ENCODE measurements around the gene GDF10.

GDF10 gene

GRCh38 chr10:47296156-47296894, 3.7 kb upstream of the GDF10 start:
- no peaks in the 10 kb centered on the region for H3K9me3 Mint-ChIP-seq
- H3K4me3 Mint-ChIP-seq = no peak overlapping the region
- no peak overlapping the region for H3K27ac Mint-ChIP-seq
- peaks cover 15% of the 10 kb centered on the region for H3K4me1 Mint-ChIP-seq
- ATAC-seq (no peak), DNase-seq (no peak)
- peaks cover 37% of the 10 kb centered on the region for H3K27me3 Mint-ChIP-seq

GRCh38 chr10:47296941-47297340, 3.1 kb upstream of the GDF10 start:
- Mint-ChIP-seq H3K4me1 (peaks cover 21% of the 10 kb centered on the region), H3K27me3 (peaks cover 39% of the 10 kb centered on the region), H3K4me3 (no peak overlapping the region), H3K9me3 (no peaks in the 10 kb centered on the region), H3K27ac (no peak overlapping the region)
- no peak for ATAC-seq
- no peak for DNase-seq

- peaks cover 26% of the 10 kb centered on the region for H3K4me1 Mint-ChIP-seq
- DNase-seq (no peak), ATAC-seq (no peak)
- H3K27ac Mint-ChIP-seq = no peak overlapping the region
- H3K4me3 Mint-ChIP-seq = no peak overlapping the region
- H3K9me3 Mint-ChIP-seq = no peaks in the 10 kb centered on the region
- H3K27me3 Mint-ChIP-seq = peaks cover 39% of the 10 kb centered on the region
Observed at GRCh38 chr10:47297866-47298540, 2.0 kb upstream of the GDF10 start.

GRCh38 chr10:47298715-47299114, 1.3 kb upstream of the GDF10 start:
- H3K9me3 Mint-ChIP-seq = no peaks in the 10 kb centered on the region
- no peak overlapping the region for H3K4me3 Mint-ChIP-seq
- H3K27ac Mint-ChIP-seq = no peak overlapping the region
- DNase-seq (no peak), ATAC-seq (no peak)
- H3K4me1 Mint-ChIP-seq = peaks cover 26% of the 10 kb centered on the region
- peaks cover 39% of the 10 kb centered on the region for H3K27me3 Mint-ChIP-seq

DNA sequence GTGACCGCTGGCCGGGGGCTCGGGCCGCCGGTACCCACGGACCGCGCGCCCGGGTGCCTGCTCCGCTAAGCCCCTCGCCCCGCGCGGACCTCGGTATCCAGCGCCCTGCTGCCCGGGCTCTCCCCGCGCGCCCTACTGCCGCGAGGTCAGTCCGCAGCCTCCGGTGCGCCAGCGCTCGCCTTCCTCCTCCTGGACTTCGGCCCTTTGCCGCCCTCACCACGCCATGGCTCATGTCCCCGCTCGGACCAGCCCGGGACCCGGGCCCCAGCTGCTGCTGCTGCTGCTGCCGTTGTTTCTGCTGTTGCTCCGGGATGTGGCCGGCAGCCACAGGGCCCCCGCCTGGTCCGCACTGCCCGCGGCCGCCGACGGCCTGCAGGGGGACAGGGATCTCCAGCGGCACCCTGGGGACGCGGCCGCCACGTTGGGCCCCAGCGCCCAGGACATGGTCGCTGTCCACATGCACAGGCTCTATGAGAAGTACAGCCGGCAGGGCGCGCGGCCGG, 483 bp downstream of the GDF10 start:
- Mint-ChIP-seq H3K27ac (no peak overlapping the region), H3K27me3 (peaks cover 39% of the 10 kb centered on the region), H3K4me3 (peak overlapping the region; percentile 80 to 81), H3K9me3 (no peaks in the 10 kb centered on the region), H3K4me1 (peaks cover 31% of the 10 kb centered on the region)
- peak; percentile 41 for ATAC-seq
- DNase-seq = no peak

GRCh38 chr10:47301833-47302232, 1.8 kb downstream of the GDF10 start:
- Mint-ChIP-seq H3K27me3 (peaks cover 36% of the 10 kb centered on the region), H3K9me3 (no peaks in the 10 kb centered on the region), H3K4me1 (peaks cover 37% of the 10 kb centered on the region), H3K4me3 (no peak overlapping the region), H3K27ac (no peak overlapping the region)
- ATAC-seq = no peak
- no peak for DNase-seq

GRCh38 chr10:47303105-47303504, 3.1 kb downstream of the GDF10 start:
- ATAC-seq (no peak), DNase-seq (no peak)
- Mint-ChIP-seq H3K27ac (peak overlapping the region in 1 of 2 donors; percentile 66), H3K27me3 (peaks cover 23% of the 10 kb centered on the region), H3K4me3 (no peak overlapping the region), H3K9me3 (no peaks in the 10 kb centered on the region), H3K4me1 (peaks cover 44% of the 10 kb centered on the region)

DNA sequence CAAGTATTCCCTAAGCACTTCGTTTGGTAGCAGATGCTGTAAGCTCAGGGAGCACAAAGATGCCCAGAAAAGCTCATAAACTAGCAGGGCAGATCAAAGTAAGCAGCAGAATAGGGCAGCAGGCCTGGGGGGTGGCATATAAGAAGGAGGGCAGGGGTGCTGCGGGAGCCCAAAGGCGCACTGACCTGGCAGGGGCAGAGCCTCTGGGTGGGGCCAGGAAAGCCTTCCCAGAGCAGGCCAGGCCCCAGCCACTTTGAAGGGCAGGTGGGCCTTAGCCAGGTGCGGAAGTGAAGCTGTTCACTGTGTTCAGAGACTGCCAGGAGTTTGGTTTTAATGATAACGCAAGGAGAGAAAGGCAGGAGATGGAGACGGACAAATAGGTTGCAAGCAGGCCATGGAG, 3.9 kb downstream of the GDF10 start:
- H3K27ac Mint-ChIP-seq = no peak overlapping the region
- H3K4me1 Mint-ChIP-seq = peaks cover 44% of the 10 kb centered on the region
- H3K4me3 Mint-ChIP-seq = no peak overlapping the region
- H3K9me3 Mint-ChIP-seq = no peaks in the 10 kb centered on the region
- DNase-seq (no peak), ATAC-seq (no peak)
- H3K27me3 Mint-ChIP-seq = peaks cover 20% of the 10 kb centered on the region

GRCh38 chr10:47305566-47305965, 5.6 kb downstream of the GDF10 start:
- no peak for ATAC-seq
- Mint-ChIP-seq H3K27ac (no peak overlapping the region), H3K27me3 (peaks cover 10% of the 10 kb centered on the region), H3K4me1 (peaks cover 37% of the 10 kb centered on the region), H3K9me3 (no peaks in the 10 kb centered on the region), H3K4me3 (no peak overlapping the region)
- DNase-seq = no peak

GRCh38 chr10:47306387-47307210, 6.6 kb downstream of the GDF10 start:
- Mint-ChIP-seq H3K9me3 (no peaks in the 10 kb centered on the region), H3K4me1 (peaks cover 36% of the 10 kb centered on the region), H3K27ac (no peak overlapping the region), H3K4me3 (peak overlapping the region in 1 of 2 donors; percentile 10), H3K27me3 (no peaks in the 10 kb centered on the region)
- ATAC-seq (no peak), DNase-seq (no peak)

DNA sequence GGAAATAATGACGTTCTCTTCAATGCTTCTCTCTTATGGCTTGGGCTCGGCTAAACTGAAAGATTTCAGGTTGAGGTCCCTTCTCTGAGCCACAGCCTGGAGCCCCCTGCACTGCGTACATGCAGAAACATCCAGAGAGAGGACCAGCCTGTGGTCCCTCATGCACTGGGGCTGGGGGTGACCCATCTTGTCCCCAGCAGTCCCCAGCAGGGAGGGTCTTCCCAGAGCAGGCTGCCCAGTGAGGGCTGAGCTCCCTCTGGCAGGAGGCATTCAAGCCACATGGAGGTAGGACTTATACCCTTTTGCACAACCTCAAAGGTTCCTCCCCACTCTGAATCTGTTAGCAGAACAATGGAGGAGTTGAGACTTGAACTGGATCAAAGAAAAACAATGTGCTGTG, 7.4 kb downstream of the GDF10 start:
- ATAC-seq = no peak
- no peak for DNase-seq
- Mint-ChIP-seq H3K4me1 (peaks cover 36% of the 10 kb centered on the region), H3K9me3 (no peaks in the 10 kb centered on the region), H3K27ac (no peak overlapping the region), H3K27me3 (no peaks in the 10 kb centered on the region), H3K4me3 (no peak overlapping the region)

GRCh38 chr10:47308775-47309174, 8.8 kb downstream of the GDF10 start:
- ATAC-seq (no peak), DNase-seq (no peak)
- no peak overlapping the region for H3K4me3 Mint-ChIP-seq
- H3K4me1 Mint-ChIP-seq = peaks cover 36% of the 10 kb centered on the region
- H3K9me3 Mint-ChIP-seq = no peaks in the 10 kb centered on the region
- no peaks in the 10 kb centered on the region for H3K27me3 Mint-ChIP-seq
- H3K27ac Mint-ChIP-seq = no peak overlapping the region

DNA sequence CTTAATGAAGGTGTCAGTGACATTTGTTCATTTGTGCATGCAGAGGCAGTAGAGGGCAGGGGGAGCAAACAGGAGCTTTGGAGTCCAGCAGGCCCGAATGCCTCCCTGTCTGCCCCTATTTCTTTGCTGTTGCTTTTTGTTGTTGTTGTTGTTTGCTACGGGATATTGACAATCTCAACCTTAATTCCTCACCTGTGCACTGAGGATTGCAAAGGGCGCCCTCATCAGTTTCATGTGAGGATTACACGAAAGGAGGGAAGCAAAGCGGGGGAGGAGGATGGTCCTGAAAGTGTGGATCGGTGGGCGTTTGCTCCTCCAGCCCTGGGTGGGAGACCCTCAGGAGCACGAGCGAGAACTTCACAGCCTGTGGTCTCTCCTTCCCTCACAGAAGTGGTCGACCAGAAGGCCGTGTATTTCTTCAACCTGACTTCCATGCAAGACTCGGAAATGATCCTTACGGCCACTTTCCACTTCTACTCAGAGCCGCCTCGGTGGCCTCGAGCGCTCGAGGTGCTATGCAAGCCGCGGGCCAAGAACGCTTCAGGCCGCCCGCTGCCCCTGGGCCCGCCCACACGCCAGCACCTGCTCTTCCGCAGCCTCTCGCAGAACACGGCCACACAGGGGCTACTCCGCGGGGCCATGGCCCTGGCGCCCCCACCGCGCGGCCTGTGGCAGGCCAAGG, 9.6 kb downstream of the GDF10 start:
- no peak for ATAC-seq
- DNase-seq = no peak
- H3K4me1 Mint-ChIP-seq = peaks cover 36% of the 10 kb centered on the region
- H3K4me3 Mint-ChIP-seq = no peak overlapping the region
- H3K27me3 Mint-ChIP-seq = no peaks in the 10 kb centered on the region
- peak overlapping the region in 1 of 2 donors; percentile 39 for H3K27ac Mint-ChIP-seq
- no peaks in the 10 kb centered on the region for H3K9me3 Mint-ChIP-seq

DNA sequence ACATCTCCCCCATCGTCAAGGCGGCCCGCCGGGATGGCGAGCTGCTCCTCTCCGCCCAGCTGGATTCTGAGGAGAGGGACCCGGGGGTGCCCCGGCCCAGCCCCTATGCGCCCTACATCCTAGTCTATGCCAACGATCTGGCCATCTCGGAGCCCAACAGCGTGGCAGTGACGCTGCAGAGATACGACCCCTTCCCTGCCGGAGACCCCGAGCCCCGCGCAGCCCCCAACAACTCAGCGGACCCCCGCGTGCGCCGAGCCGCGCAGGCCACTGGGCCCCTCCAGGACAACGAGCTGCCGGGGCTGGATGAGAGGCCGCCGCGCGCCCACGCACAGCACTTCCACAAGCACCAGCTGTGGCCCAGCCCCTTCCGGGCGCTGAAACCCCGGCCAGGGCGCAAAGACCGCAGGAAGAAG, 10.1 kb downstream of the GDF10 start:
- Mint-ChIP-seq H3K27ac (no peak overlapping the region), H3K27me3 (no peaks in the 10 kb centered on the region), H3K4me1 (peaks cover 32% of the 10 kb centered on the region), H3K4me3 (no peak overlapping the region), H3K9me3 (no peaks in the 10 kb centered on the region)
- ATAC-seq (no peak), DNase-seq (no peak)

- Mint-ChIP-seq H3K4me3 (peak overlapping the region in 1 of 2 donors; percentile 44), H3K9me3 (no peaks in the 10 kb centered on the region), H3K4me1 (peaks cover 30% of the 10 kb centered on the region), H3K27ac (no peak overlapping the region), H3K27me3 (no peaks in the 10 kb centered on the region)
- DNase-seq (peak; percentile 22 to 31), ATAC-seq (peak; percentile 55)
Observed at GRCh38 chr10:47311193-47311931, 11.4 kb downstream of the GDF10 start.
